WTC11 (cell line): ENCODE results near the gene PHACTR3. TPM values are rescaled to one million over a fixed set of nuclear protein-coding genes. Genes with fewer than 3 reads are reported as not detected.

ENCODE experiments used
- ATAC-seq: fragments of 200-7000 bp; cut with Tn5 transposase; 2 replicates; pipeline ENCODE4 v1.10.0; 2021; ENCODE audit warnings: mild to moderate bottlenecking, moderate library complexity
- CTCF ChIA-PET: fragments of 300-600 bp; sonication (Branson Sonifier 250); formaldehyde crosslinking; loops from one replicate; lab custom pipeline; 2021; ENCODE audit warnings: antibody characterized with exemption; lab: Charles Lee
- POLR2A ChIA-PET: fragments of 350-600 bp; sonication (Branson Sonifier 250); formaldehyde crosslinking; loops from one replicate; lab custom pipeline; 2021; ENCODE audit warnings: antibody characterized with exemption; lab: Charles Lee
- DNase-seq: peaks from one replicate; pipeline ENCODE4 v3.0.0; 2021; ENCODE audit warnings: low spot score
- H3K27ac Mint-ChIP-seq: 2 replicates; pipeline ENCODE4 v1.8.0; 2021; ENCODE audit warnings: mixed read lengths
- H3K27me3 Mint-ChIP-seq: 2 replicates; pipeline ENCODE4 v1.8.0; 2021; ENCODE audit warnings: low read depth, mild to moderate bottlenecking, moderate library complexity, mixed read lengths
- H3K36me3 Mint-ChIP-seq: 2 replicates; pipeline ENCODE4 v1.8.0; 2021; ENCODE audit warnings: mixed read lengths
- H3K4me1 Mint-ChIP-seq: 2 replicates; pipeline ENCODE4 v1.8.0; 2022; ENCODE audit warnings: mixed read lengths
- H3K4me3 Mint-ChIP-seq: 2 replicates; pipeline ENCODE4 v1.8.0; 2021; ENCODE audit warnings: mild to moderate bottlenecking, moderate library complexity, mixed read lengths
- H3K9me3 Mint-ChIP-seq: 2 replicates; pipeline ENCODE4 v1.8.0; 2021; ENCODE audit warnings: mixed read lengths
- CBFB ChIP-seq: sonication (generic); formaldehyde crosslinking; IDR thresholded peaks from 2 replicates; pipeline ENCODE4 v1.8.1; 2022; ENCODE audit warnings: mild to moderate bottlenecking, low read depth, missing genetic modification reagents
- CREM ChIP-seq: sonication (generic); formaldehyde crosslinking; IDR thresholded peaks from 2 replicates; pipeline ENCODE4 v1.8.1; 2022; ENCODE audit warnings: mild to moderate bottlenecking, missing genetic modification reagents, moderate library complexity
- CTCF ChIP-seq: fragments of 200-600 bp; IDR thresholded peaks from 2 replicates; pipeline ENCODE4 v1.8.0; 2022; ENCODE audit warnings: antibody characterized with exemption
- ESRRA ChIP-seq: sonication (generic); formaldehyde crosslinking; IDR thresholded peaks from 2 replicates; pipeline ENCODE4 v1.8.1; 2022; ENCODE audit warnings: mild to moderate bottlenecking, missing genetic modification reagents, borderline replicate concordance
- FOXJ3 ChIP-seq: sonication (generic); formaldehyde crosslinking; IDR thresholded peaks from 2 replicates; pipeline ENCODE4 v1.9.0; 2021; ENCODE audit warnings: missing genetic modification reagents, mild to moderate bottlenecking, borderline replicate concordance
- JUN ChIP-seq: sonication (generic); formaldehyde crosslinking; IDR thresholded peaks from 2 replicates; pipeline ENCODE4 v1.8.0; 2023; ENCODE audit warnings: mild to moderate bottlenecking, missing genetic modification reagents
- KAT7 ChIP-seq: sonication (generic); formaldehyde crosslinking; IDR thresholded peaks from 2 replicates; pipeline ENCODE4 v1.8.1; 2023; ENCODE audit warnings: missing genetic modification reagents, mild to moderate bottlenecking, borderline replicate concordance
- RELA ChIP-seq: sonication (generic); formaldehyde crosslinking; IDR thresholded peaks from 2 replicates; pipeline ENCODE4 v1.8.1; 2022; ENCODE audit warnings: missing genetic modification reagents, mild to moderate bottlenecking, borderline replicate concordance
- TEAD1 ChIP-seq: sonication (generic); formaldehyde crosslinking; IDR thresholded peaks from 2 replicates; pipeline ENCODE4 v1.8.0; 2022; ENCODE audit warnings: mild to moderate bottlenecking, missing genetic modification reagents
- USF1 ChIP-seq: sonication (generic); formaldehyde crosslinking; IDR thresholded peaks from 2 replicates; pipeline ENCODE4 v1.8.0; 2022; ENCODE audit warnings: mild to moderate bottlenecking, missing genetic modification reagents
- ZMAT4 ChIP-seq: fragments of 250-450 bp; sonication (Bioruptor Pico); IDR thresholded peaks from 2 replicates; pipeline ENCODE4 v1.9.0; 2021; ENCODE audit warnings: mild to moderate bottlenecking
- ZNF138 ChIP-seq: sonication (generic); formaldehyde crosslinking; conservative IDR thresholded peaks from 2 replicates; pipeline ENCODE4 v1.8.1; 2022; ENCODE audit warnings: mild to moderate bottlenecking, moderate library complexity, missing genetic modification reagents
- ZNF232 ChIP-seq: sonication (generic); formaldehyde crosslinking; IDR thresholded peaks from 2 replicates; pipeline ENCODE4 v1.8.0; 2022; ENCODE audit warnings: mild to moderate bottlenecking, missing genetic modification reagents
- ZNF263 ChIP-seq: sonication (generic); formaldehyde crosslinking; IDR thresholded peaks from 2 replicates; pipeline ENCODE4 v1.8.1; 2022; ENCODE audit warnings: low read depth, mild to moderate bottlenecking, moderate library complexity, missing genetic modification reagents
- ZNF416 ChIP-seq: fragments of 250-450 bp; sonication (Bioruptor Pico); IDR thresholded peaks from 2 replicates; pipeline ENCODE4 v1.9.0; 2021; ENCODE audit warnings: mild to moderate bottlenecking, inconsistent platforms
- ZNF425 ChIP-seq: fragments of 250-450 bp; sonication (Bioruptor Pico); conservative IDR thresholded peaks from 2 replicates; pipeline ENCODE4 v1.9.0; 2021; ENCODE audit warnings: mild to moderate bottlenecking
- ZNF512 ChIP-seq: sonication (generic); formaldehyde crosslinking; IDR thresholded peaks from 2 replicates; pipeline ENCODE4 v1.8.1; 2022; ENCODE audit warnings: missing genetic modification reagents, borderline replicate concordance
- total RNA-seq: library from RNA; stranded (reverse); gene quantifications from 3 replicates; pipeline ENCODE4 v1.2.3, GENCODE V29; 2021

Gene PHACTR3
- total RNA-seq, 1 experiment from 2014 or later: 0.28 TPM

- TF ChIP-seq RELA (CRISPR knock-in tag): no peak
- TF ChIP-seq FOXJ3 (CRISPR knock-in tag): no peak
- no peak for TF ChIP-seq KAT7 (CRISPR knock-in tag)
- TF ChIP-seq ZNF425 (CRISPR knock-in tag): no peak
- no peak for TF ChIP-seq CTCF
- TF ChIP-seq ZNF232: no peak
- no peak for TF ChIP-seq ESRRA (CRISPR knock-in tag)
- TF ChIP-seq USF1 (CRISPR knock-in tag): no peak
- no peak for TF ChIP-seq ZNF416 (CRISPR knock-in tag)
- TF ChIP-seq JUN (CRISPR knock-in tag): no peak
- no peak for TF ChIP-seq CBFB (CRISPR knock-in tag)
- TF ChIP-seq ZNF512 (CRISPR knock-in tag): no peak
- TF ChIP-seq TEAD1: no peak
- TF ChIP-seq, all 79 proteins: peak for 0
- Mint-ChIP-seq H3K36me3 (no peaks in the 10 kb centered on the region), H3K4me1 (0 out of 2 replicates have a peak, but pooled peaks cover 2% of the 10 kb centered on the region), H3K27me3 (peaks cover 46% of the 10 kb centered on the region), H3K4me3 (no peak overlapping the region), H3K9me3 (no peaks in the 10 kb centered on the region), H3K27ac (no peak overlapping the region)
- DNase-seq (no peak), ATAC-seq (no peak)
- POLR2A ChIA-PET: no interaction called here
- CTCF ChIA-PET: no interaction called here
These were observed 66.6 kb downstream of the PHACTR3 start for GRCh38 chr20:59670786-59671492.

GRCh38 chr20:59671661-59672471 lies 67.5 kb downstream of the PHACTR3 start:
- Mint-ChIP-seq H3K27ac (no peak overlapping the region), H3K9me3 (no peaks in the 10 kb centered on the region), H3K27me3 (peaks cover 52% of the 10 kb centered on the region), H3K4me1 (0 out of 2 replicates have a peak, but pooled peaks cover 2% of the 10 kb centered on the region), H3K4me3 (no peak overlapping the region), H3K36me3 (no peaks in the 10 kb centered on the region)
- TF ChIP-seq ZNF263 (CRISPR knock-in tag): no peak
- no peak for TF ChIP-seq KAT7 (CRISPR knock-in tag)
- no peak for TF ChIP-seq CREM (CRISPR knock-in tag)
- TF ChIP-seq ZMAT4: no peak
- no peak for TF ChIP-seq ZNF138 (CRISPR knock-in tag)
- ChIA-PET POLR2A (no interaction called here), CTCF (no interaction called here)
- DNase-seq (no peak), ATAC-seq (no peak)
